Stimulated activated memory B cell treated with anti-CD40 and anti-IgM and Interleukin-4, amounts not matched to agents 10 μg/mL and 1 μg/mL and 100 μg/mL, for 72 hours (primary cell): ENCODE results near the gene MCF2L2.

ENCODE experiments used
- ATAC-seq: fragments of 150-1000 bp; cut with Tn5 transposase; 2 replicates; pipeline ENCODE4 v1.10.0; 2021
- H3K27ac Mint-ChIP-seq: one replicate; pipeline ENCODE4 v1.8.0; 2022; ENCODE audit warnings: mild to moderate bottlenecking, mixed read lengths
- H3K27me3 Mint-ChIP-seq: one replicate; pipeline ENCODE4 v1.8.0; 2022; ENCODE audit warnings: mixed read lengths
- H3K36me3 Mint-ChIP-seq: one replicate; pipeline ENCODE4 v1.8.0; 2022; ENCODE audit warnings: mixed read lengths
- H3K4me1 Mint-ChIP-seq: one replicate; pipeline ENCODE4 v1.8.0; 2022; ENCODE audit warnings: mixed read lengths
- H3K4me3 Mint-ChIP-seq: one replicate; pipeline ENCODE4 v1.8.0; 2022; ENCODE audit warnings: mild to moderate bottlenecking, moderate library complexity, mixed read lengths
- H3K9me3 Mint-ChIP-seq: one replicate; pipeline ENCODE4 v1.8.0; 2022; ENCODE audit warnings: mixed read lengths

The MCF2L2 gene

DNA sequence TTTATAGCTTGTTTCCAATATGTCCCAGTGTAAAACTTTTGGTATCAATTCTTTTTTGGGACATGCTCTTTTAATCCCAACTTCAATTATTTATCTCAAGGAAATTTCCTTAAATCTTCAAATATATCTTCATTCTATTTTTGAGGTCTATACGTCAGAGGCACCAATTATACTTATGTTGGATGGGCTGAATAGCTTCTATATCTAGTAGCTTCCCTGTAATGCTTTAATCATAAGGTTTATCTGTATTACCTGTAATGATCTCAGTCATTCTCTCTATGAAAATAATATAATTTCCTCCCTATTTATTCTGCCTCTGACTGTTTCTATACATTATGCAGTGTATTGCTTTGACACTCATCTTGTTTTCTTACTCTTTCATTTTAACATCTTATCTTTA lies 299.2 kb downstream of the MCF2L2 start:
- ATAC-seq, result no peak
- Mint-ChIP-seq H3K4me3 (no peak overlapping the region), H3K27me3 (peaks cover 55% of the 10 kb centered on the region), H3K4me1 (peaks cover 7% of the 10 kb centered on the region), H3K9me3 (peaks cover 10% of the 10 kb centered on the region), H3K27ac (no peak overlapping the region), H3K36me3 (peaks cover 11% of the 10 kb centered on the region)

GRCh38 chr3:183128709-183129108 lies 299.7 kb downstream of the MCF2L2 start:
- ATAC-seq, result no peak
- peaks cover 55% of the 10 kb centered on the region for H3K27me3 Mint-ChIP-seq
- peaks cover 11% of the 10 kb centered on the region for H3K36me3 Mint-ChIP-seq
- no peak overlapping the region for H3K4me3 Mint-ChIP-seq
- peaks cover 10% of the 10 kb centered on the region for H3K9me3 Mint-ChIP-seq
- H3K27ac Mint-ChIP-seq, result no peak overlapping the region
- H3K4me1 Mint-ChIP-seq, result peaks cover 7% of the 10 kb centered on the region
